Suppressor macrophage treated with lipopolysaccharide for 1 hour (primary cell): ENCODE measurements around the gene PRM3.
A peak's percentile ranks its signal among the peaks of the same experiment; 100 is the strongest.
"Not testable (repeated sequence)": the region's sequence is repeated elsewhere in the genome, so short reads cannot be mapped to it uniquely, and the experiment has no call there.

Experiments
- DNase-seq, 3 donors: peaks; one replicate each; pipeline ENCODE4 v3.0.0-alpha.2; 2020 to 2022

Gene PRM3

GRCh38 chr16:11303405-11304138, 30.1 kb upstream of the PRM3 start:
- no peak for DNase-seq

GRCh38 chr16:11302977-11303376, 29.5 kb upstream of the PRM3 start:
- DNase-seq: no peak

GRCh38 chr16:11301645-11302501, 28.4 kb upstream of the PRM3 start:
- DNase-seq: no peak

GRCh38 chr16:11300560-11300892, 27.1 kb upstream of the PRM3 start:
- no peak for DNase-seq

GRCh38 chr16:11299865-11300559, 26.6 kb upstream of the PRM3 start:
- no peak for DNase-seq

- DNase-seq: not testable (repeated sequence)
These were observed 25.6 kb upstream of the PRM3 start for GRCh38 chr16:11298950-11299547.

- DNase-seq: no peak
These were observed 24.9 kb upstream of the PRM3 start for GRCh38 chr16:11298143-11298900.

- DNase-seq: peak; percentile 56 to 81 (median 81)
These were observed 24.2 kb upstream of the PRM3 start for GRCh38 chr16:11297492-11298142.

GRCh38 chr16:11296706-11297491, 23.5 kb upstream of the PRM3 start:
- no peak for DNase-seq

- no peak for DNase-seq
These were observed 22.9 kb upstream of the PRM3 start for GRCh38 chr16:11296351-11296705.

GRCh38 chr16:11295672-11296071, 22.2 kb upstream of the PRM3 start:
- DNase-seq: no peak

GRCh38 chr16:11292076-11292748, 18.8 kb upstream of the PRM3 start:
- DNase-seq: no peak

GRCh38 chr16:11291091-11291703, 17.8 kb upstream of the PRM3 start:
- DNase-seq: no peak

- no peak for DNase-seq
These were observed 16.9 kb upstream of the PRM3 start for GRCh38 chr16:11290102-11290893.

- DNase-seq: peak; percentile 36 to 44 (median 43)
These were observed 16.3 kb upstream of the PRM3 start for GRCh38 chr16:11289696-11290095.

- DNase-seq: no peak
These were observed 15.8 kb upstream of the PRM3 start for GRCh38 chr16:11289202-11289601.

GRCh38 chr16:11285842-11286241, 12.4 kb upstream of the PRM3 start:
- DNase-seq: no peak

- DNase-seq: peak; percentile 49 to 65 (median 63)
These were observed 10.4 kb upstream of the PRM3 start for GRCh38 chr16:11283820-11284248.
